ENCODE measurements around the gene HSPB1. TPM values are rescaled to one million over a fixed set of nuclear protein-coding genes. Genes with fewer than 3 reads are reported as not detected.

HSPB1 gene
- total and polyA plus RNA-seq, 4 donors: 25.5 to 186 (median 104) TPM

GRCh38 chr7:76328389-76328788, 25.9 kb downstream of the HSPB1 start:
- no peak overlapping the region for H3K27ac ChIP-seq (ENCODE audit: low read depth in 1 of 2, low read length in 2 of 2)
- TF ChIP-seq GABPA (IDR thresholded peaks at IDR 0.05 in 1 of 2, conservative IDR thresholded peaks at IDR 0.05 in 1 of 2): no peak
- no peak for TF ChIP-seq FOXA2 (IDR thresholded peaks at IDR 0.05)
- TF ChIP-seq EGR1 (IDR thresholded peaks at IDR 0.05; ENCODE audit: low read depth in 2 of 2): no peak
- TF ChIP-seq SP1 (IDR thresholded peaks at IDR 0.05): no peak
- no peak for TF ChIP-seq MAX (IDR thresholded peaks at IDR 0.05)
- TF ChIP-seq TAF1 (conservative IDR thresholded peaks at IDR 0.05): no peak
- TF ChIP-seq REST (IDR thresholded peaks at IDR 0.05): no peak
- no peak for TF ChIP-seq RXRA (IDR thresholded peaks at IDR 0.05)
- no peak for TF ChIP-seq FOXA1 (IDR thresholded peaks at IDR 0.05)
- TF ChIP-seq CTCF (IDR thresholded peaks at IDR 0.05; ENCODE audit: low read depth, low read length, missing input control): no peak
- TF ChIP-seq ATF3 (IDR thresholded peaks at IDR 0.05): no peak
- TF ChIP-seq HNF4A (conservative IDR thresholded peaks at IDR 0.05): no peak
- no peak for TF ChIP-seq JUND (IDR thresholded peaks at IDR 0.05)
- no peak for TF ChIP-seq NR2F2 (IDR thresholded peaks at IDR 0.05)
- TF ChIP-seq RAD21 (IDR thresholded peaks at IDR 0.05): no peak
- TF ChIP-seq HNF4G (IDR thresholded peaks at IDR 0.05): no peak
- no peak for TF ChIP-seq ZBTB33 (IDR thresholded peaks at IDR 0.05)
- TF ChIP-seq YY1 (IDR thresholded peaks at IDR 0.05): no peak
- no peaks in the 10 kb centered on the region for H3K27me3 ChIP-seq (ENCODE audit: control insufficient read depth in 4 of 4, insufficient read depth in 4 of 4, low read length in 3 of 4)
- no peak overlapping the region for H3K4me3 ChIP-seq (ENCODE audit: low read depth in 1 of 3, low read length in 3 of 3)
- no peak for DNase-seq (ENCODE audit: low spot score)
- peaks cover 3 to 26% (median 23%) of the 10 kb centered on the region in 4 donors for H3K4me1 ChIP-seq (ENCODE audit: control insufficient read depth in 4 of 4, insufficient read depth in 4 of 4, low read length in 3 of 4)
- 90% methylated on average over 15 of the region's 15 CpGs for WGBS
- H3K9me3 ChIP-seq (ENCODE audit: control insufficient read depth in 4 of 4, low read length in 3 of 4): no peaks in the 10 kb centered on the region
- H3K9ac ChIP-seq (ENCODE audit: low read depth in 1 of 2, low read length in 2 of 2): no peak overlapping the region
- H3K36me3 ChIP-seq (ENCODE audit: control insufficient read depth in 4 of 4, insufficient read depth in 3 of 4, low read depth in 1 of 4, low read length in 3 of 4): peaks cover 3 to 22% (median 13%) of the 10 kb centered on the region in 4 donors
